Measurements from ENCODE around the gene HYAL2.

Gene HYAL2

DNA sequence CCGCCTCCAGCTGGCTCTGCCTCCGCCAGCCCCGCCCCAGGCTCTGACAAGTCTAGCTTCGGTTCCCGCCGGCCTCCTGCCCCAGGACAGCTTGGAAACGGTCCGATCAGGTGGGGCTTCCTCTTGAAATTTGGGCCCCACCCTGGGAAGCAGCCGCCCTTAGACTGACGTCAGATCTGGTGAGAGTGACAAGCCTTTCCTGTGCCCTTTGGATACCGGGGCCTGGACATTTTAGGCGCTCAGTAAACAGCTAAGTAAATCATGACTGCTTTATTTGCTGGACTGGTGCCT is 23.0 kb downstream of the HYAL2 start:
- Histone ChIP-seq H3K4me3 (ENCODE audit: low read length in 2 of 2) (peak overlapping the region; percentile 66 to 70), H3K4me1 (ENCODE audit: control insufficient read depth in 2 of 2, insufficient read depth in 2 of 2, low read length in 2 of 2) (peaks cover 28 to 34% of the 10 kb centered on the region in 2 donors), H3K9ac (ENCODE audit: low read depth in 1 of 2, low read length in 2 of 2) (peak overlapping the region; percentile 69 to 82), H3K27ac (ENCODE audit: low read depth in 2 of 2, low read length in 2 of 2) (peak overlapping the region; percentile 88 to 93), H3K27me3 (ENCODE audit: control insufficient read depth in 2 of 2, insufficient read depth in 2 of 2, low read length in 2 of 2) (no peaks in the 10 kb centered on the region), H3K9me3 (ENCODE audit: control insufficient read depth in 2 of 2, low read length in 2 of 2) (no peaks in the 10 kb centered on the region), H3K36me3 (ENCODE audit: control insufficient read depth in 2 of 2, insufficient read depth in 2 of 2, low read length in 2 of 2) (no peaks in the 10 kb centered on the region)

DNA sequence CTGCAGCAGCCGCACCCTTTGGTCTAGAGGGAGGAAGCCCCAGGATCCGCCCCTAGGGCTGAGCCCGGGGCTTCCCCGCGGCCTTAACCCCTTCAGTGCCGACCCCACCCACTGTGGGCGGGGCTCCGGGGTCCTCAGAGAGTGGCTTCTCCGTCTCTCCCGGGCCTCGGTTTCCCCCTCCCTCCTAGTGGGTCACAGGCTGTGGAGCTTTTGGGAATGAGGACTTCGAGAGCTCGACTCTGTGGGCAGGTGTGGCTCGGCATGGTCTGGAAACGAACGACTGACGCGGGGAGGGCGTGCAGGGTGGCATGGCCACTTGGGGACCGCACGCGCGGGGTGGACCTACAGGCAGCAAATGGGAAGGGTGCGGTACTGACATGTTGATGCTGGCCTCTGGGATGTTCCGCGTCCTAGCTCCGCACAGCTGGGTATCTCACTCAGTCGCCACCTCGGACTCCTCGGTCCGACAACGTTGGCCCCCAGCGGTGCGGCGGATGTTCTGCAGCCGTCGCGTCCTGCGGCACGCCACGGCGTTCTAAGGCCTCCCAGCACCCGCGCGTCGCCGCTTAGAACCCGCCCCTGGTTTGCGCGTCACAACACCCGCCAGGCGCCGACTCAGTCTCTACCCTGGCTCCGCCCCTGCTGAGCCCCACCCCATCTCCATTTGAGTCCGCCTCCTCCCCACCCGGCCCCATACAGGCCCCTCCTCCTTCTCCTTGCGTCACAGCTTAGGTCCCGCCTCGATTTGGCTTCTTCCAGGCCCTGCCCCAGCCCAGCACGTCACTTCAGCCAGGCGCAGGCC is 23.5 kb downstream of the HYAL2 start, which contains the start of the genes HYAL3 and NAA80:
Gene HYAL3, minus strand, starts transcription at position 570 of the 802 bp plus-strand sequence. CDS start 3,803 bp downstream, outside the sequence.
Gene NAA80, minus strand, starts transcription at position 570 of the 802 bp plus-strand sequence. CDS start 1,942 bp downstream, outside the sequence.
- peak within 1 kb of the TSS; percentile 90 to 99 for H3K9ac ChIP-seq (ENCODE audit: low read depth in 1 of 2, low read length in 2 of 2)
- peak within 1 kb of the TSS; percentile 96 to 97 for H3K27ac ChIP-seq (ENCODE audit: low read depth in 2 of 2, low read length in 2 of 2)
- H3K4me1 ChIP-seq (ENCODE audit: control insufficient read depth in 2 of 2, insufficient read depth in 2 of 2, low read length in 2 of 2): peaks cover 28 to 34% of the 10 kb centered on the region in 2 donors
- H3K9me3 ChIP-seq (ENCODE audit: control insufficient read depth in 2 of 2, low read length in 2 of 2): no peaks in the 10 kb centered on the region
- no peaks in the 10 kb centered on the region for H3K27me3 ChIP-seq (ENCODE audit: control insufficient read depth in 2 of 2, insufficient read depth in 2 of 2, low read length in 2 of 2)
- no peaks in the 10 kb centered on the region for H3K36me3 ChIP-seq (ENCODE audit: control insufficient read depth in 2 of 2, insufficient read depth in 2 of 2, low read length in 2 of 2)
- H3K4me3 ChIP-seq (ENCODE audit: low read length in 2 of 2): peak within 1 kb of the TSS; percentile 87 to 91

GRCh38 chr3:50297896-50298725 is 24.4 kb downstream of the HYAL2 start:
- Histone ChIP-seq H3K27me3 (ENCODE audit: control insufficient read depth in 2 of 2, insufficient read depth in 2 of 2, low read length in 2 of 2) (no peaks in the 10 kb centered on the region), H3K4me3 (ENCODE audit: low read length in 2 of 2) (peak overlapping the region; percentile 87 to 91), H3K9ac (ENCODE audit: low read depth in 1 of 2, low read length in 2 of 2) (peak overlapping the region; percentile 90 to 99), H3K27ac (ENCODE audit: low read depth in 2 of 2, low read length in 2 of 2) (peak overlapping the region; percentile 96 to 97), H3K4me1 (ENCODE audit: control insufficient read depth in 2 of 2, insufficient read depth in 2 of 2, low read length in 2 of 2) (peaks cover 28 to 30% of the 10 kb centered on the region in 2 donors), H3K9me3 (ENCODE audit: control insufficient read depth in 2 of 2, low read length in 2 of 2) (no peaks in the 10 kb centered on the region), H3K36me3 (ENCODE audit: control insufficient read depth in 2 of 2, insufficient read depth in 2 of 2, low read length in 2 of 2) (no peaks in the 10 kb centered on the region)

DNA sequence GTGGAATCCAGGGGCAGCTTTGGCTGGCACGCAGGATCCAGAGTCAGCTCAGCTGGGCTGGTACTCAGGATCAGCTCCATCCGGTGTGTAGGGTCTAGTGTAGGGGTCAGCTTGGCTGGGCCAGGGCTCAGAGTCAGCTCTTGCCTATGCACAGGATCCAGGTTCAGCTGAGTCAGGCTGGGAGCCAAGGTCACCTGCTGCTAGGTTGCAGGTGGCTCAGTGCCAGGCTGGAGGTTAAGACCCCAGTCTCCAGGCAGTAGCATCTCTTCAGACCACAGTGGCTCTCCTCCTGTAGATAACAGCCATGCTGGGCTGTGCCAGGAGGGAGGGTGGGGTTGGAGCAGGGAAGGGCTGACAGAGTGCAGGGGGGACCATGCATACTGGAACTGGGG is 25.2 kb downstream of the HYAL2 start:
- H3K4me1 ChIP-seq (ENCODE audit: control insufficient read depth in 2 of 2, insufficient read depth in 2 of 2, low read length in 2 of 2): peaks cover 30 to 35% of the 10 kb centered on the region in 2 donors
- H3K4me3 ChIP-seq (ENCODE audit: low read length in 2 of 2): no peak overlapping the region
- no peak overlapping the region for H3K27ac ChIP-seq (ENCODE audit: low read depth in 2 of 2, low read length in 2 of 2)
- H3K9ac ChIP-seq (ENCODE audit: low read depth in 1 of 2, low read length in 2 of 2): no peak overlapping the region
- no peaks in the 10 kb centered on the region for H3K27me3 ChIP-seq (ENCODE audit: control insufficient read depth in 2 of 2, insufficient read depth in 2 of 2, low read length in 2 of 2)
- no peaks in the 10 kb centered on the region for H3K36me3 ChIP-seq (ENCODE audit: control insufficient read depth in 2 of 2, insufficient read depth in 2 of 2, low read length in 2 of 2)
- no peaks in the 10 kb centered on the region for H3K9me3 ChIP-seq (ENCODE audit: control insufficient read depth in 2 of 2, low read length in 2 of 2)

- no peak overlapping the region for H3K4me3 ChIP-seq (ENCODE audit: low read length in 2 of 2)
- H3K4me1 ChIP-seq (ENCODE audit: control insufficient read depth in 2 of 2, insufficient read depth in 2 of 2, low read length in 2 of 2): peaks cover 30 to 35% of the 10 kb centered on the region in 2 donors
- H3K36me3 ChIP-seq (ENCODE audit: control insufficient read depth in 2 of 2, insufficient read depth in 2 of 2, low read length in 2 of 2): no peaks in the 10 kb centered on the region
- no peak overlapping the region for H3K27ac ChIP-seq (ENCODE audit: low read depth in 2 of 2, low read length in 2 of 2)
- H3K27me3 ChIP-seq (ENCODE audit: control insufficient read depth in 2 of 2, insufficient read depth in 2 of 2, low read length in 2 of 2): no peaks in the 10 kb centered on the region
- no peaks in the 10 kb centered on the region for H3K9me3 ChIP-seq (ENCODE audit: control insufficient read depth in 2 of 2, low read length in 2 of 2)
- H3K9ac ChIP-seq (ENCODE audit: low read depth in 1 of 2, low read length in 2 of 2): no peak overlapping the region
These were observed 25.7 kb downstream of the HYAL2 start for GRCh38 chr3:50296721-50297383.

GRCh38 chr3:50295553-50296431 is 26.8 kb downstream of the HYAL2 start:
- Histone ChIP-seq H3K4me1 (ENCODE audit: control insufficient read depth in 2 of 2, insufficient read depth in 2 of 2, low read length in 2 of 2) (peaks cover 35 to 42% of the 10 kb centered on the region in 2 donors), H3K36me3 (ENCODE audit: control insufficient read depth in 2 of 2, insufficient read depth in 2 of 2, low read length in 2 of 2) (no peaks in the 10 kb centered on the region)

GRCh38 chr3:50294492-50295403 is 27.8 kb downstream of the HYAL2 start:
- Histone ChIP-seq H3K9ac (ENCODE audit: low read depth in 1 of 2, low read length in 2 of 2) (no peak overlapping the region), H3K4me3 (ENCODE audit: low read length in 2 of 2) (no peak overlapping the region), H3K27me3 (ENCODE audit: control insufficient read depth in 2 of 2, insufficient read depth in 2 of 2, low read length in 2 of 2) (no peaks in the 10 kb centered on the region), H3K4me1 (ENCODE audit: control insufficient read depth in 2 of 2, insufficient read depth in 2 of 2, low read length in 2 of 2) (peaks cover 31 to 37% of the 10 kb centered on the region in 2 donors), H3K27ac (ENCODE audit: low read depth in 2 of 2, low read length in 2 of 2) (no peak overlapping the region), H3K9me3 (ENCODE audit: control insufficient read depth in 2 of 2, low read length in 2 of 2) (no peaks in the 10 kb centered on the region), H3K36me3 (ENCODE audit: control insufficient read depth in 2 of 2, insufficient read depth in 2 of 2, low read length in 2 of 2) (peaks cover 6% of the 10 kb centered on the region in 2 donors)

More at GRCh38 chr3:50295553-50296431, 26.8 kb downstream of the HYAL2 start:
- H3K27ac ChIP-seq (ENCODE audit: low read depth in 2 of 2, low read length in 2 of 2): no peak overlapping the region
- no peaks in the 10 kb centered on the region for H3K9me3 ChIP-seq (ENCODE audit: control insufficient read depth in 2 of 2, low read length in 2 of 2)
- no peak overlapping the region for H3K4me3 ChIP-seq (ENCODE audit: low read length in 2 of 2)
- H3K27me3 ChIP-seq (ENCODE audit: control insufficient read depth in 2 of 2, insufficient read depth in 2 of 2, low read length in 2 of 2): no peaks in the 10 kb centered on the region
- no peak overlapping the region for H3K9ac ChIP-seq (ENCODE audit: low read depth in 1 of 2, low read length in 2 of 2)

GRCh38 chr3:50294089-50294488 is 28.5 kb downstream of the HYAL2 start:
- Histone ChIP-seq H3K4me3 (ENCODE audit: low read length in 2 of 2) (no peak overlapping the region), H3K27ac (ENCODE audit: low read depth in 2 of 2, low read length in 2 of 2) (no peak overlapping the region), H3K4me1 (ENCODE audit: control insufficient read depth in 2 of 2, insufficient read depth in 2 of 2, low read length in 2 of 2) (peaks cover 31 to 34% of the 10 kb centered on the region in 2 donors), H3K9me3 (ENCODE audit: control insufficient read depth in 2 of 2, low read length in 2 of 2) (no peaks in the 10 kb centered on the region), H3K9ac (ENCODE audit: low read depth in 1 of 2, low read length in 2 of 2) (no peak overlapping the region), H3K27me3 (ENCODE audit: control insufficient read depth in 2 of 2, insufficient read depth in 2 of 2, low read length in 2 of 2) (no peaks in the 10 kb centered on the region), H3K36me3 (ENCODE audit: control insufficient read depth in 2 of 2, insufficient read depth in 2 of 2, low read length in 2 of 2) (peaks cover 12 to 13% of the 10 kb centered on the region in 2 donors)

Data from mucosa of rectum (tissue), 2 donors.